Measurements from ENCODE around the gene SYT6.
"Not testable (repeated sequence)": the region's sequence is repeated elsewhere in the genome, so short reads cannot be mapped to it uniquely, and the experiment has no call there.

The SYT6 gene

DNA sequence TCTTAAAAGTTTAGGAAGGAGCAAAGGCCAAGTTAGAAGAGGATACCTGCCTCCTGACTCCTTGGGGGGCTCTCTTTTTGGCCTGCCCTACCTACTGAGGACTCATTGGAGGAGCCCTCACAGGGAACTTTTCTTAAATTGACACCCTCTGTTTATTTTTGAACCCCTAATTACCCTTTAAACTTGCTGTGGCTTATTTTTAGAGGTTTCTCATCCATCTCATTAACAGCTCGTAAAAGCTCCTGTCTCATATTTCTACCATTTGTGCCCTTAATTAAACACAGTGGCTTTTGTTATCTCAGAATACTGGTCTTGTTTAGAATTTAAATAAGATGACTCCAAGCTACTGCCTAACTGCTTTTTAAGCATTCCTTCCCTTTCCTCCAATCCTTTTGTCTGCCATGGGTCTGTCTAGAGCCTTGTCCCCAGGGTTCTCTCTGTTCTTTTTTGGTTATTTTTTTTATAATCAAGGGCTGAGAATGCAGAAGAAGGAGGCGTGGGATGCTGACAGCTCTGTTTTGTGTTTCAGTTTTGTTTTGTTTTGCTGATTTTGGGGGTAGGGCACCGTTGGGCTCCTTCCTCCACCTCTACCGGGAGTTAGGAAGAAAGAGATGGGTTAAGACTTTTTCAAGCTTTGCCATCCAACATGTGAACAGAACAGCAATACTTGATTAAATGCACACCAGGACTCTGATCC, 78.0 kb downstream of the SYT6 start:
- no peak for DNase-seq
- ChIA-PET CTCF (interaction anchor here (1.2 kb wide), 1 partner anchor 26 kb away, joined by 3 read pairs; no protein-coding TSS in a partner anchor), POLR2A (no interaction called here)
- Histone ChIP-seq H3K36me3 (ENCODE audit: control insufficient read depth in 4 of 4, insufficient read depth in 4 of 4, low read length in 3 of 4) (no peaks in the 10 kb centered on the region), H3K9me3 (ENCODE audit: control extremely low read depth in 1 of 5, control insufficient read depth in 4 of 5, insufficient read depth in 2 of 5, low read depth in 1 of 5, low read length in 4 of 5) (peaks cover 2 to 21% (median 9%) of the 10 kb centered on the region in 5 experiments), H3K4me1 (ENCODE audit: control extremely low read depth in 1 of 4, control insufficient read depth in 4 of 4, insufficient read depth in 4 of 4, low read length in 3 of 4) (peaks cover 0 to 4% (median 0%) of the 10 kb centered on the region in 4 experiments), H3K4me3 (ENCODE audit: control insufficient read depth in 1 of 7, extremely low read depth in 1 of 7, insufficient read depth in 4 of 7, low read depth in 2 of 7, low read length in 6 of 7) (no peak overlapping the region), H3K27me3 (replicated peaks in 2 of 5; ENCODE audit: control insufficient read depth in 4 of 5, insufficient read depth in 5 of 5, low read length in 4 of 5) (peaks cover 0 to 1% (median 0%) of the 10 kb centered on the region in 5 experiments), H3K27ac (ENCODE audit: insufficient read depth in 1 of 2, low read depth in 1 of 2, low read length in 2 of 2, poor library complexity in 1 of 2, severe bottlenecking in 2 of 2) (no peak overlapping the region)
- 52% methylated on average over 2 of the region's 4 CpGs for whole genome bisulfite sequencing (ENCODE audit: insufficient coverage)

DNA sequence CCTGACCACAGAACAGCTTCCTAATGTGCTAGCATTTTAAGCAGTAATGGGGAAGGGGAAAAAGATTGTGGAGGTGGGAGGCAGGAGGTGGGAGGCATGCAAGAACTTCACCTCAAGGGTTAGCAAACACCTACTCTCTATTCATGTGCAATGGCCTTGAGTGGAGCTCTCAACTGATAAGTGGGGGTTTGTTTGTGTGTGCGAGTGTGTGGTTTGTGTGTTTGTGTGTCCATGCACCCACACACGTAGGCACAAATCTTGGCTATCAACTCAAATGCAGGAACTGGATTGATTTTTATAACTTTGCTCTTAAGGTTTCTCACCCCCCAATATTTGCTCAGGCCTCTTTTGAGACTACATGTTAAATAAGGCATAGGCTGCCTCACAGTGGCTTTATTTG, 78.6 kb downstream of the SYT6 start:
- POLR2A ChIA-PET: no interaction called here
- WGBS (ENCODE audit: insufficient coverage): no CpG with 5 or more reads among the region's 2 CpGs
- Histone ChIP-seq H3K27me3 (replicated peaks in 2 of 5; ENCODE audit: control insufficient read depth in 4 of 5, insufficient read depth in 5 of 5, low read length in 4 of 5) (peaks cover 0 to 1% (median 0%) of the 10 kb centered on the region in 5 experiments), H3K36me3 (ENCODE audit: control insufficient read depth in 4 of 4, insufficient read depth in 4 of 4, low read length in 3 of 4) (no peaks in the 10 kb centered on the region), H3K27ac (ENCODE audit: insufficient read depth in 1 of 2, low read depth in 1 of 2, low read length in 2 of 2, poor library complexity in 1 of 2, severe bottlenecking in 2 of 2) (no peak overlapping the region), H3K9me3 (ENCODE audit: control extremely low read depth in 1 of 5, control insufficient read depth in 4 of 5, insufficient read depth in 2 of 5, low read depth in 1 of 5, low read length in 4 of 5) (peaks cover 2 to 21% (median 9%) of the 10 kb centered on the region in 5 experiments), H3K4me3 (ENCODE audit: control insufficient read depth in 1 of 7, extremely low read depth in 1 of 7, insufficient read depth in 4 of 7, low read depth in 2 of 7, low read length in 6 of 7) (no peak overlapping the region), H3K4me1 (ENCODE audit: control extremely low read depth in 1 of 4, control insufficient read depth in 4 of 4, insufficient read depth in 4 of 4, low read length in 3 of 4) (peaks cover 0 to 4% (median 0%) of the 10 kb centered on the region in 4 experiments)
- CTCF ChIA-PET: interaction anchor here (1.2 kb wide), 1 partner anchor 27 kb away, joined by 3 read pairs; no protein-coding TSS in a partner anchor
- DNase-seq: no peak

GRCh38 chr1:114072246-114072645, 81.4 kb downstream of the SYT6 start:
- no peak overlapping the region for H3K27ac ChIP-seq (ENCODE audit: insufficient read depth in 1 of 2, low read depth in 1 of 2, low read length in 2 of 2, poor library complexity in 1 of 2, severe bottlenecking in 2 of 2)
- no peaks in the 10 kb centered on the region for H3K4me1 ChIP-seq (ENCODE audit: control extremely low read depth in 1 of 4, control insufficient read depth in 4 of 4, insufficient read depth in 4 of 4, low read length in 3 of 4)
- CTCF ChIA-PET: no interaction called here
- no peak for DNase-seq
- H3K9me3 ChIP-seq (ENCODE audit: control extremely low read depth in 1 of 5, control insufficient read depth in 4 of 5, insufficient read depth in 2 of 5, low read depth in 1 of 5, low read length in 4 of 5): peaks cover 2 to 21% (median 9%) of the 10 kb centered on the region in 5 experiments
- no peaks in the 10 kb centered on the region for H3K27me3 ChIP-seq (replicated peaks in 2 of 5; ENCODE audit: control insufficient read depth in 4 of 5, insufficient read depth in 5 of 5, low read length in 4 of 5)
- POLR2A ChIA-PET: no interaction called here
- H3K4me3 ChIP-seq (ENCODE audit: control insufficient read depth in 1 of 7, extremely low read depth in 1 of 7, insufficient read depth in 4 of 7, low read depth in 2 of 7, low read length in 6 of 7): no peak overlapping the region
- H3K36me3 ChIP-seq (ENCODE audit: control insufficient read depth in 4 of 4, insufficient read depth in 4 of 4, low read length in 3 of 4): no peaks in the 10 kb centered on the region

DNA sequence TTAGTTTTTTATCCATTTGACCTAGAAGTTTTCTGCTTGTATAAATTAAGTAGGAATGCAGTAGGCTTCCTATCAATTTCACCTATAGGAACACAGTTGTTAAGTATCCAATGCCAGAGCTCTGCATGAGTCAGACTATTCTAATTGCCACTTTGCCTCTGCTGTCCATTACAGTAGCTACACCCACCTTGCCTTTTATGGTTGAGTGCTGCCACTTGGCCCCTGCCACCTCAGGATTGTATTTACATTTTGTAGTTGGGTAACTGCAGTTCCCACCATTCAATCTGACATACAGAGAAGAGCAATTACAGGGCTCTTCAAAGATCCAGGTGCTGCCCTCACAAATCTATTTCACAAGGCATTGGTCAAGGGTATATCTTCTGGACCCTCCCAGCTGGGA, 83.9 kb downstream of the SYT6 start:
- H3K27ac ChIP-seq (ENCODE audit: insufficient read depth in 1 of 2, low read depth in 1 of 2, low read length in 2 of 2, poor library complexity in 1 of 2, severe bottlenecking in 2 of 2); CTCF ChIA-PET; H3K27me3 ChIP-seq (replicated peaks in 2 of 5; ENCODE audit: control insufficient read depth in 4 of 5, insufficient read depth in 5 of 5, low read length in 4 of 5); H3K36me3 ChIP-seq (ENCODE audit: control insufficient read depth in 4 of 4, insufficient read depth in 4 of 4, low read length in 3 of 4); H3K4me3 ChIP-seq (ENCODE audit: control insufficient read depth in 1 of 7, extremely low read depth in 1 of 7, insufficient read depth in 4 of 7, low read depth in 2 of 7, low read length in 6 of 7); H3K4me1 ChIP-seq (ENCODE audit: control extremely low read depth in 1 of 4, control insufficient read depth in 4 of 4, insufficient read depth in 4 of 4, low read length in 3 of 4); DNase-seq; POLR2A ChIA-PET: not testable (repeated sequence)
- peaks cover 2 to 21% (median 9%) of the 10 kb centered on the region in 5 experiments for H3K9me3 ChIP-seq (ENCODE audit: control extremely low read depth in 1 of 5, control insufficient read depth in 4 of 5, insufficient read depth in 2 of 5, low read depth in 1 of 5, low read length in 4 of 5)

DNA sequence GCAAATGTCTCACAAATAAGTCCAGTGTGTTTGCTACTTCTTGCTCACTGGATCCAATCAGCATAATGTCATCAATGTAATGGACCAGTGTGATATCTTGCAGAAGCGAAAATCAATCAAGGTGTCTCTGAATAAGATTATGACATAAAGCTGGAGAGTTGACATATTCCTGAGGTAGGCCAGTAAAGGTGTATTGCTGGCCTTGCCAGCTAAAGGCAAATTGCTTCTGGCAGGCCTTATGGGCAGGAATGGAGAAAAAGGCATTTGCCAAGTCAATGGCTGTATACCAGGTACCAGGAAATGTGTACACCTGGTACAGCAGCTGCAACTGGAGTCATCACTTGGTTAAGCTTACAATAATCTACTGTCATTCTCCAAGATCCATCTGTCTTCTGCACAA, 85.0 kb downstream of the SYT6 start:
- H3K36me3 ChIP-seq (ENCODE audit: control insufficient read depth in 4 of 4, insufficient read depth in 4 of 4, low read length in 3 of 4); CTCF ChIA-PET; DNase-seq; POLR2A ChIA-PET; H3K4me3 ChIP-seq (ENCODE audit: control insufficient read depth in 1 of 7, extremely low read depth in 1 of 7, insufficient read depth in 4 of 7, low read depth in 2 of 7, low read length in 6 of 7); H3K27ac ChIP-seq (ENCODE audit: insufficient read depth in 1 of 2, low read depth in 1 of 2, low read length in 2 of 2, poor library complexity in 1 of 2, severe bottlenecking in 2 of 2); H3K4me1 ChIP-seq (ENCODE audit: control extremely low read depth in 1 of 4, control insufficient read depth in 4 of 4, insufficient read depth in 4 of 4, low read length in 3 of 4); H3K27me3 ChIP-seq (replicated peaks in 2 of 5; ENCODE audit: control insufficient read depth in 4 of 5, insufficient read depth in 5 of 5, low read length in 4 of 5): not testable (repeated sequence)
- H3K9me3 ChIP-seq (ENCODE audit: control extremely low read depth in 1 of 5, control insufficient read depth in 4 of 5, insufficient read depth in 2 of 5, low read depth in 1 of 5, low read length in 4 of 5): peaks cover 2 to 21% (median 9%) of the 10 kb centered on the region in 5 experiments
- 100% methylated on average over 1 of the region's 1 CpG for WGBS (ENCODE audit: insufficient coverage)

DNA sequence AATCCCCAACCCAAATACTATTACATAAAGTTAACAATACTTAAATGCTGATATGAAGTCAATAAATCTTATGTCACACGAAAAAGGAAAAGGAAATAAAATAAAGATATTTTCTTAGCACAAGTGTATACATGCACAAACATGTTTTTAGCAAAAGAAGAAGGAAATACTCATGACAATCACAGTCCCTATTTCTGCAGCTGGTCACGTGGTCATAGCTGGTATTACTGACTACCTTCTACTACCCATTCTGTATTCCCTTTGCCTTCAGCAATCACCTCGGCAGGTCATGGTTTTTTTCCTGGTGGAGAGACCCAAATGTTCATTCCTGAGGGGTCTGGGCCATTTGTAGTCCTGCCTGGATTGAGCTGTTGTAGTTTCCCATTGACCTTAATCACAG, 88.0 kb downstream of the SYT6 start:
- WGBS (ENCODE audit: insufficient coverage): 14% methylated on average over 1 of the region's 3 CpGs
- H3K4me1 ChIP-seq (ENCODE audit: control extremely low read depth in 1 of 4, control insufficient read depth in 4 of 4, insufficient read depth in 4 of 4, low read length in 3 of 4); H3K36me3 ChIP-seq (ENCODE audit: control insufficient read depth in 4 of 4, insufficient read depth in 4 of 4, low read length in 3 of 4); POLR2A ChIA-PET; DNase-seq; H3K27ac ChIP-seq (ENCODE audit: insufficient read depth in 1 of 2, low read depth in 1 of 2, low read length in 2 of 2, poor library complexity in 1 of 2, severe bottlenecking in 2 of 2); H3K4me3 ChIP-seq (ENCODE audit: control insufficient read depth in 1 of 7, extremely low read depth in 1 of 7, insufficient read depth in 4 of 7, low read depth in 2 of 7, low read length in 6 of 7); H3K27me3 ChIP-seq (replicated peaks in 2 of 5; ENCODE audit: control insufficient read depth in 4 of 5, insufficient read depth in 5 of 5, low read length in 4 of 5): not testable (repeated sequence)
- CTCF ChIA-PET: interaction anchor here (0.8 kb wide), 1 partner anchor 9 kb away, joined by 3 read pairs; no protein-coding TSS in a partner anchor
- H3K9me3 ChIP-seq (ENCODE audit: control extremely low read depth in 1 of 5, control insufficient read depth in 4 of 5, insufficient read depth in 2 of 5, low read depth in 1 of 5, low read length in 4 of 5): peaks cover 0 to 12% (median 9%) of the 10 kb centered on the region in 5 experiments

DNA sequence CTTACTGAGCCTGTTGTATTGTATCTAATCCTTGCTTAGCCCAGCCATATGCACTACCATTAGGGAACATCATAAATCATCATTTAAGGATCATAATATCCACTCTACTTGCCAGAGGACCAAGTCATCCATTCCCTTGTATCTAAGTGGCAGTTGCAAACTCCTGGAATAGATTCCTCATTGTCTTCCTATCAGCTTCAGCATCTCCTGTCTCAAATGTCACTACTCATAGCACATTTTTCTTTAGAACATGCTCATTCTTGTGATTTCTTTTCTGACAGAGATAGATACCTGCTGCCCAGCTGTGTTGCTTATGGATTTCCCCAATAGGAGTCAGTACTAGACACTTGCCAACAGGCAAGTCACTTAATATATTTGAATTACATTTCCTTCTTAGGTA, 90.1 kb downstream of the SYT6 start:
- CTCF ChIA-PET: interaction anchor here (1.1 to 1.4 kb wide), 2 partner anchors 10 to 86 kb away, joined by 4 to 6 read pairs; no protein-coding TSS in a partner anchor
- Histone ChIP-seq H3K27me3 (replicated peaks in 2 of 5; ENCODE audit: control insufficient read depth in 4 of 5, insufficient read depth in 5 of 5, low read length in 4 of 5) (peaks cover 0 to 2% (median 0%) of the 10 kb centered on the region in 5 experiments), H3K27ac (ENCODE audit: insufficient read depth in 1 of 2, low read depth in 1 of 2, low read length in 2 of 2, poor library complexity in 1 of 2, severe bottlenecking in 2 of 2) (no peak overlapping the region), H3K9me3 (ENCODE audit: control extremely low read depth in 1 of 5, control insufficient read depth in 4 of 5, insufficient read depth in 2 of 5, low read depth in 1 of 5, low read length in 4 of 5) (peaks cover 0 to 13% (median 9%) of the 10 kb centered on the region in 5 experiments), H3K4me3 (ENCODE audit: control insufficient read depth in 1 of 7, extremely low read depth in 1 of 7, insufficient read depth in 4 of 7, low read depth in 2 of 7, low read length in 6 of 7) (no peak overlapping the region), H3K4me1 (ENCODE audit: control extremely low read depth in 1 of 4, control insufficient read depth in 4 of 4, insufficient read depth in 4 of 4, low read length in 3 of 4) (no peaks in the 10 kb centered on the region), H3K36me3 (ENCODE audit: control insufficient read depth in 4 of 4, insufficient read depth in 4 of 4, low read length in 3 of 4) (no peaks in the 10 kb centered on the region)
- POLR2A ChIA-PET: no interaction called here
- no peak for DNase-seq
